NK-92 (cell line): ENCODE results near the gene REP15.
A peak's percentile ranks its signal among the peaks of the same experiment; 100 is the strongest.
"Not testable (repeated sequence)": the region's sequence is repeated elsewhere in the genome, so short reads cannot be mapped to it uniquely, and the experiment has no call there.

ENCODE experiments used
- DNase-seq: peaks from one replicate; lab custom pipeline; 2025; ENCODE audit not compliant: unreplicated experiment; lab: John Stamatoyannopoulos, UW

Gene REP15

DNA sequence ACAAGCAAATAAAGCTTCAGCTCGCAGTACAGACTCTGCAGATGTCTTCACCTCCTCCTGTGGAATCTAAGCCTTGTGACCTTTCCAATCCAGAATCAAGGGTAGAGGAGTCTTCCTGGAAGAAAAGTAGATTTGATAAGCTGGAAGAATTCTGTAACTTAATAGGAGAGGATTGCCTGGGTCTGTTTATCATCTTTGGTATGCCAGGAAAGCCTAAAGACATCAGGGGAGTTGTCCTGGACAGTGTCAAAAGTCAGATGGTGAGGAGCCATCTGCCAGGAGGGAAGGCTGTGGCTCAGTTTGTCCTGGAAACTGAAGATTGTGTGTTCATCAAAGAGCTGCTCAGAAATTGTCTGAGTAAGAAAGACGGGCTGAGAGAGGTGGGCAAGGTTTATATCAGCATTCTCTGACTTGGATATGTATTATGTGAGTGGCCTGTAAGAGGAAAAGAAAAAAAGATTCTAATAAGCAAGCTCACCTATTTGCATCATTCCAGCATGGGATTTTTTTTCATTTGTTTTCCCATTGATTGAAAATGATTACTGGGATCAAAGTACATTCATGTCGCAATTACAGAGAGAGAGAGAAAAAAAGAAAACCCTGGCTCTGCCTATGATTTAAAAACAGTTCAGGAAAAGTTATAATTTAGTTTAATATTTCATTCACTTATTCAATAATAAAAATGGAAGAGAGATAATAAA lies 767 bp downstream of the REP15 start:
- no peak for DNase-seq

DNA sequence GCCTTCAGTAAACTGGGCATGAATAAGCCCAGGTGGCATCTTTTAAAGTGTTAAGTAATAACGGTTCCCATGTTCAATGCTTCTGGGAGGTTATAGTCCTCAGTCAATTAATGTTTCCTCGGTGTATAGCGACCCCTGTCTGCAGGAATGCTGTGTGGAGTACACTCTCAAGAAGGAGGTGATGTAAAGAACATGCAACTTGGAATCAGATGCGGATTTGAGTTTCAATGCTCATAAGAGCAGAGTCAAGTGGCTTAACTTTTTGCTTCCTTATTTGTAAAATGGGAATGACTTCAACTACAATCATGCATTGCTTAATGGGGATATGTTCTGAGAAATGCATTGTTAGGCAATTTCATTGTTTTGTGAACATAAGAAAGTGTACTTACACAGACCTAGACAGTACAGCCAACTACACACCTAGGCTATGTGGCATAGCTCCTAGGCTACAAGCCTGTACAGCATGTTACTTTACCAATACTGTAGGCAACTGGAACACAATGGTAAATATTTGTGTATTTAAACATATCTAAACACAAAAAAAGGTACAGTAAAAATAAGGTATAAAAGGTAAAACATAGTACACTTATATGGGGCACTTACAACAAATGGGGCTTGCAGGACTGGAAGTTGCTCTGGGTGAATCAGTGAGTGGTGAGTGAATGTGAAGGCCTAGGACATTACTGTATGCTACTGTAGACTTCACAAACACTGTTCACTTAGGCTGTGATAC lies 7.6 kb downstream of the REP15 start:
- DNase-seq, result peak; percentile 40

DNA sequence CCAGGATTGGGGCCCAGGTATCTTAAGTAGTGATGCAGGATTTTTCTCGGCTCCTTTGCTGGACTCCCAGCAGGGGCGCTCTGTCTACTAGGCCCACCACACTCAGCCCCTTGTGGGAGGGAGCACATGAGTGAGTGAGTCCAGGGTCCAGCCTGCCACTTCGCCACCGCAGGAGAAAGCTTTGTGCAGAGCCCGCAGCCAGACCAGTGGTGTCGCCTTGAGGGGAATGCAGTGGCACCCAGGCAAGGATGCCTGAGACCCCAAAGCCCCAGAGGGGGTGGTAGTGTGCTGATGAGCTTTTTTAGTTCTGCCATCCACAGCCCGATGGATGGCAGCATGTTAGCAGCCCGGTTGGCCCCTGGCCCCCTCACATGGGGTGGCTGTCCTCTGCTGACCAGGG lies 9.0 kb downstream of the REP15 start:
- no peak for DNase-seq

- DNase-seq, result no peak
These were observed 11.0 kb downstream of the REP15 start for GRCh38 chr12:27707216-27707615.

- no peak for DNase-seq
These were observed 13.1 kb downstream of the REP15 start for GRCh38 chr12:27709212-27709931.

DNA sequence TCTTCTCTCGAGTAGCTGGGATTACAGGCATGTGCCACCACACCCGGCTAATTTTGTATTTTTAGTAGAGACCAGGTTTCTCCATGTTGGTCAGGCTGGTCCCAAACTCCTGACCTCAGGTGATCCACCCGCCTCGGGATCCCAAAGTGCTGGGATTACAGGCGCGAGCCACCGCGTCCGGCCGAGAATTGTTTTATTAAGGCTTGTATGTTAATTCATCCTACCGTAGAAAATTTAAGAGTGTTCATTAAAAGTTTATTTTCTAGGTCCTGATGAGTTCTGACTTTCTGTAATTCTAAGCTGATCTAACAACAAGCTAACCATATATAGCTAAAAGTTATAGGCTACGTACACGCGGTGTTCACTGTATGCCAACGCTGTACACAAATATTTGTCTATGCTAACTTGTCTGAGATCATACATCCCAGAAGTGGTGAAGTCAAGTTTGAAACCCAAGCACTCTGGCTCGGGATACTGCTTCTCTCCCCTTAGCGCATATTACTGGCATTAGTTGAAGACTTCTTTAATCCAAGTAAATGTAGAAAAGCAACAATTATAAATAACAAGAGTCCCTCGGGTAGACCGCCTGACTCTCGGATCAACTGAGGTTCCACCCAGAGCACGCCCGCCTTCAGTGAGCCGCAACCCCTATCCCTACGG lies 13.8 kb downstream of the REP15 start:
- DNase-seq, result no peak

DNA sequence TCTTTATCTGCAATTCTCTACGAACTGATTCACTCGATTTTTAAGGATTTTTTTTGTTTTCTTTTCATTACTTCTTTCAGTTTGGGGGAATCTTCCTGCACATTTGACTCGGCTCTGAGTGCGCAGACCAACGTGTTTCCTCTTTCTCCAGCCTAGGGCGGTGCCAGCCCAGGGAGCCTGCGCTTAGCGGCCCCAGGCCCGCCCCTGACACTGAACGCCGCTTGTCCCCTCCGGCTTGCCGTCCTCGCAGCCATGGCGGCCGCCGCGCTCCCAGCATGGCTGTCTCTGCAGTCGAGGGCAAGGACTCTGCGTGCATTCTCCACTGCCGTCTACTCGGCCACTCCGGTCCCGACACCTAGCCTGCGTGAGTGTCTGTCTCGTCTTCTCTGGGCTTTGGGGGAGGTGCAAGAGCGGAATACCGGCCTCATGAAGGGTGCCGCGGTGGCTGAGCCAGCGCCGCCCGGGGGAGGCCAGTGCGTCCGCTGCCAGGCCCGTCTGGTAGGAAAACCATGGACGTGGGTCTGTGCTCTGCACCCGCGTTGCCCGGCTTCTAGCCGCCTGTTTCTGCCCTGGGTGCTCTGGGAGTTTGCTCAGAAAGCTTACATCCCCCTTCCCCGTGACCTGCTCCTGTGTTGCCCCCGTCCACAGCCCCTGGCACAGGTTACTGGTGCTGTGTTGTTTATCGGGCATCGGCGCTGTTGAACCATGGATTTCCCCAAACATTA lies 14.5 kb downstream of the REP15 start, which contains the start of gene MRPS35:
TSS of gene MRPS35 (plus strand) at position 241 of the 725 bp plus-strand sequence. CDS start at position 253, 12 bp downstream.
- DNase-seq, result peak; percentile 23

GRCh38 chr12:27711317-27711682 lies 15.1 kb downstream of the REP15 start:
- DNase-seq, result no peak

DNA sequence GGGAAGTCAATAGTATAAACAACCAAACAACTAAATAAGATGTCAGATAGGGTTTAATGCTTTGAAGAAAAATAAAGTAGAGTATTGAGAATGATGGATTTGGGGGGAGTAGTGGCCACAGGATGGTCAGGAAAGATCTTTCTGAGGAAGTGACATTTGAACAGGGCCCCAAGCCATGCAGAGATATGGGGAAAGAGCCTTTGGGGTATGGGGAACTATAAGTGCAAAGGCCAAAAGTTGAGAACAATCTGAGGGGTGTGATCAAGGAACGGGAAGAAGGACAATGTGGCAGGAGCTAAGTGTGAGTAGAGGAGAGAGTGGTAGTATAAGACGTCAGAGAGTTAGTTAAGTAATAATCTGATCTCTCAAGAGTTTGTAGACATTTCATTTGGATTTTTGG lies 15.7 kb downstream of the REP15 start:
- DNase-seq, result no peak

DNA sequence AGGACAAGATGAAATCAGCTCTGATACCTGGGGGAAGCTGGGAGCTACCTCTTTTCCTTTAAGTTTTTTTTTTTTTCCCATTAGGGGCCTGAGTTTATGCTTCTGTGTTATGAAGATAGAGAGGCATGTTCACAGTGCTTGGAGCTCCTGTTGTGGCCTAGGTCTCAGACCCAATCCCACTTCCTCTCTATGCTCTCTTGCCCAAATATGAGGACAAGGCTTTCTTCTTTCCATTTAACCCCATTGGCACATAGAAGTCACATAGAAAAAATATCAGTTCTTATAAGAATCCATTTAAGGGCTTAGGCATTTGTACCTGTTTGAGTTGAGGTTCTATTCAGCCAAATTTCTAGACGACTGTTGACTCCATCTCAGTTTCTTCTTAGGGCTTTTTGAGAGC lies 27.0 kb downstream of the REP15 start:
- no peak for DNase-seq

DNA sequence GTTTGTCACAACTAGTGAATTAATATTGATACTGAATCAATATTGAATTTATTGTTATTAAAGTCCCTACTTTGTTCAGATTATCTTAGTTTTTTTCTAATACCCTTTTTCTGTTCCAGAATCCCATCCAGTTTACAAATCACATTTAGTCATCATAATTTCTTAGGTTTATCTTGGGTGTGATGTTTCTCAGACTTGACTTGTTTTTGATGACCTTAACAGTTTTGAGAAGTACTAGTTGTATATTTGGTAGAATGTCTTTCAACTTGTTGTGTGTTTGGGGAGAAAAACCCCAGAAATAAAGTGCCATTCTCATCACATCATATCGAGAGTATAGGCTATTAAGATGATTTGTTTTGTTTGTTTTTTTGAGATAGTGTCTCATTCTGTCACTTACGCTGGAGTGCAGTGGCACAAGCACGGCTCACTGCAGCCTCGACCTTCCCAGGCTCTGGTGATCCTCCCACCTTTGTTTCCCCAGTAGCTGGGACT lies 33.9 kb downstream of the REP15 start:
- DNase-seq, result no peak

- DNase-seq, result no peak
These were observed 36.0 kb downstream of the REP15 start for GRCh38 chr12:27732281-27732680.

GRCh38 chr12:27733052-27733656 lies 36.9 kb downstream of the REP15 start:
- no peak for DNase-seq

GRCh38 chr12:27733791-27734190 lies 37.5 kb downstream of the REP15 start:
- no peak for DNase-seq

- not testable (repeated sequence) for DNase-seq
These were observed 38.1 kb downstream of the REP15 start for GRCh38 chr12:27734321-27734720.

DNA sequence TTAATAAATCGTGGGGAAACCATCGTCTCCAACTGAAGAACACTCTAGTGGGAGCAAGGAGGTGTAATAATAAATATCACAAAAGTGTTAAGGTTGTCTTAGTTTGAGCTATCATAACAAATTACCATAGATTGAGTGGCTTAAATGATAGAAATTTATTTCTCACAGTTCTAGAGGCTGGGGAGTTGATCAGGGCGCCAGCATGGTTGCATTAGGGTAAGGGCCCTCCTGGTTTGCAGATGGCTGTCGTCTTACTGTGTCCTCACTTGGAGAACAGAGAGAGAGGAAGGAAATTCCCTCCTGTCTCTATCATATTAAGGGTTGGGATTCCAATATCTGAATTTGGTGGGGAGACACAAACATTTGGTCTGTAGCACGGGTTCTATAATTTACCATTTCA lies 47.4 kb downstream of the REP15 start:
- no peak for DNase-seq

DNA sequence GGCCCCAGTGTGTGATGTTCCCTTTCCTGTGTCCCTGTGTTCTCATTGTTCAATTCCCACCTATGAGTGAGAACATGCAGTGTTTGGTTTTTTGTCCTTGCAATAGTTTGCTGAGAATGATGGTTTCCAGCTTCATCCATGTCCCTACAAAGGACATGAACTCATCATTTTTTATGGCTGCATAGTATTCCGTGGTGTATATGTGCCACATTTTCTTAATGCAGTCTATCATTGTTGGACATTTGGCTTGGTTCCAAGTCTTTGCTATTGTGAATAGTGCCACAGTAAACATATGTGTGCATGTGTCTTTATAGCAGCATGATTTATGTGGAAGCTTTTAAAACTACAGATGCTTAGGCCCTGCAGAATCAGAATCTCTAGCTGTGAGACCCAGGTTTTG lies 49.5 kb downstream of the REP15 start:
- DNase-seq, result not testable (repeated sequence)
